Caco-2 (cell line): Measurements from ENCODE around the gene FOXP1. TPM values are rescaled to one million over a fixed set of nuclear protein-coding genes. Genes with fewer than 3 reads are reported as not detected.
A peak's percentile ranks its signal among the peaks of the same experiment; 100 is the strongest.

Source experiments
- BruUV-seq: library from RNA; stranded (reverse); fragments of 400-500 nt; replicated peaks from 2 replicates; lab custom pipeline; 2021; lab: Mats Ljungman, UMichigan
- CTCF ChIA-PET: fragments of 300-600 bp; sonication (Branson Sonifier 250); formaldehyde crosslinking; loops from one replicate; lab custom pipeline; 2022; ENCODE audit warnings: antibody characterized with exemption; lab: Charles Lee
- POLR2A ChIA-PET: fragments of 300-600 bp; sonication (Branson Sonifier 250); formaldehyde crosslinking; loops from one replicate; lab custom pipeline; 2022; ENCODE audit warnings: antibody characterized with exemption; lab: Charles Lee
- DNase-seq, 2 experiments: peaks; one replicate each; pipeline versions ENCODE4 v3.0.0 to v3.0.0-alpha.2; 2020 to 2022
- H3K27me3 ChIP-seq: replicated peaks from 2 replicates; pipeline ENCODE4 v1.6.0; 2011; ENCODE audit warnings: low read length; ENCODE audit not compliant: control insufficient read depth, insufficient read depth
- H3K36me3 ChIP-seq: 2 replicates; pipeline ENCODE4 v1.5.1; 2011; ENCODE audit warnings: low read length; ENCODE audit not compliant: control insufficient read depth, insufficient read depth
- H3K4me1 ChIP-seq: fragments of 250-450 bp; sonication (Bioruptor Pico); 2 replicates; pipeline ENCODE4 v1.5.1; 2020; ENCODE audit warnings: mild to moderate bottlenecking
- H3K4me3 ChIP-seq: 2 replicates; pipeline ENCODE4 v1.5.1; 2011; ENCODE audit warnings: low read depth, mild to moderate bottlenecking, control low read depth, low read length
- H3K9me3 ChIP-seq: fragments of 250-450 bp; sonication (Bioruptor Pico); 2 replicates; pipeline ENCODE4 v1.5.1; 2020; ENCODE audit warnings: mild to moderate bottlenecking, moderate library complexity
- H3K27ac Mint-ChIP-seq: one replicate; pipeline ENCODE4 v1.8.0; 2022; ENCODE audit warnings: mixed read lengths; ENCODE audit not compliant: unreplicated experiment
- H3K27me3 Mint-ChIP-seq: one replicate; pipeline ENCODE4 v1.8.0; 2022; ENCODE audit warnings: mixed read lengths; ENCODE audit not compliant: insufficient read depth, unreplicated experiment
- H3K36me3 Mint-ChIP-seq: one replicate; pipeline ENCODE4 v1.8.0; 2022; ENCODE audit warnings: mild to moderate bottlenecking, mixed read lengths; ENCODE audit not compliant: insufficient read depth, unreplicated experiment
- H3K4me1 Mint-ChIP-seq: one replicate; pipeline ENCODE4 v1.8.0; 2022; ENCODE audit warnings: low read depth, mixed read lengths; ENCODE audit not compliant: unreplicated experiment
- H3K4me3 Mint-ChIP-seq: one replicate; pipeline ENCODE4 v1.8.0; 2022; ENCODE audit warnings: mild to moderate bottlenecking, moderate library complexity, mixed read lengths; ENCODE audit not compliant: unreplicated experiment
- H3K9me3 Mint-ChIP-seq: one replicate; pipeline ENCODE4 v1.8.0; 2022; ENCODE audit warnings: mixed read lengths; ENCODE audit not compliant: unreplicated experiment
- intact Hi-C: fragments of 100-400 bp; cut with micrococcal nuclease; formaldehyde crosslinking; loops from one replicate; pipeline ENCODE4 v1.10.0; 2022; ENCODE audit not compliant: unreplicated experiment
- total RNA-seq: library from RNA; stranded (reverse); gene quantifications from 2 replicates; pipeline ENCODE4 v1.2.3, GENCODE V29; 2022
- TF ChIP-seq, protein P1 (sequence below), 2 experiments: fragments of 200-600 bp in 1 of 2; IDR thresholded peaks; 1 replicate in 1 of 2; 2 replicates in 1 of 2; pipeline versions ENCODE4 v1.5.1 to v1.8.0; 2011 to 2022; ENCODE audit warnings: antibody characterized with exemption in 1 of 2, control low read depth in 1 of 2, inconsistent platforms in 1 of 2, low read depth in 1 of 2, low read length in 1 of 2, mild to moderate bottlenecking in 1 of 2, moderate library complexity in 1 of 2; ENCODE audit not compliant: insufficient read depth in 1 of 2, severe bottlenecking in 1 of 2, unreplicated experiment in 1 of 2

Gene FOXP1
- total RNA-seq, 1 experiment from 2014 or later: 131 TPM

DNA sequence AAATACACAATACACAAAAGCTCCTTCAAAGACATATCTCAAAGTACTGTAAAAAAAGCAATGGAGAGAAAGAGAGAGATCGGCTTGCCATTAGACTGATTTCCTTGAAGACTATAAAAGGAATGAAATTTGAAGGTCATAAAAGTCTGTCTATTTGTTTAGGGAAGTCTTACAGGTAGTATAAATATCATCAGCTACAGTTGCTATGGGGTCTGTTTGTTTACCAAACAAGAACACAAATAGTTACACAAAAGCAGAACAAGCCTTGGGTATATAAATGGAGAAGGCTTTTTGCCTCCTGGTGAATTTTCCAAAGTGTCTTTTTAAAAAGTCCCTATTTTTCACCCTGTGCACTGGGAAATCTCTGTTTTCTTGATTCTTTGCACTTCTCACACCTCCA lies 552.3 kb downstream of the FOXP1 start:
- H3K4me1 Mint-ChIP-seq: peaks cover 11% of the 10 kb centered on the region
- no peak for DNase-seq
- no peaks in the 10 kb centered on the region for H3K9me3 ChIP-seq
- H3K4me3 Mint-ChIP-seq: no peak overlapping the region
- H3K36me3 ChIP-seq: 0 out of 2 replicates have a peak, but pooled peaks cover 4% of the 10 kb centered on the region
- no TSS peak for BruUV-seq
- ChIA-PET CTCF (no interaction called here), POLR2A (no interaction called here)
- H3K27ac Mint-ChIP-seq: peak overlapping the region; percentile 27
- TF ChIP-seq, protein P1, sequence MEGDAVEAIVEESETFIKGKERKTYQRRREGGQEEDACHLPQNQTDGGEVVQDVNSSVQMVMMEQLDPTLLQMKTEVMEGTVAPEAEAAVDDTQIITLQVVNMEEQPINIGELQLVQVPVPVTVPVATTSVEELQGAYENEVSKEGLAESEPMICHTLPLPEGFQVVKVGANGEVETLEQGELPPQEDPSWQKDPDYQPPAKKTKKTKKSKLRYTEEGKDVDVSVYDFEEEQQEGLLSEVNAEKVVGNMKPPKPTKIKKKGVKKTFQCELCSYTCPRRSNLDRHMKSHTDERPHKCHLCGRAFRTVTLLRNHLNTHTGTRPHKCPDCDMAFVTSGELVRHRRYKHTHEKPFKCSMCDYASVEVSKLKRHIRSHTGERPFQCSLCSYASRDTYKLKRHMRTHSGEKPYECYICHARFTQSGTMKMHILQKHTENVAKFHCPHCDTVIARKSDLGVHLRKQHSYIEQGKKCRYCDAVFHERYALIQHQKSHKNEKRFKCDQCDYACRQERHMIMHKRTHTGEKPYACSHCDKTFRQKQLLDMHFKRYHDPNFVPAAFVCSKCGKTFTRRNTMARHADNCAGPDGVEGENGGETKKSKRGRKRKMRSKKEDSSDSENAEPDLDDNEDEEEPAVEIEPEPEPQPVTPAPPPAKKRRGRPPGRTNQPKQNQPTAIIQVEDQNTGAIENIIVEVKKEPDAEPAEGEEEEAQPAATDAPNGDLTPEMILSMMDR (IDR thresholded peaks at IDR 0.05; ENCODE audit: insufficient read depth in 1 of 2, low read depth in 1 of 2, low read length in 1 of 2, severe bottlenecking in 1 of 2, unreplicated experiment in 1 of 2): no peak
- peaks cover 10% of the 10 kb centered on the region; the same call in 1 of the 2 replicates for H3K4me1 ChIP-seq
- no peaks in the 10 kb centered on the region for H3K27me3 ChIP-seq
- intact Hi-C loops: no loop called here
- H3K36me3 Mint-ChIP-seq: peaks cover 77% of the 10 kb centered on the region
- no peaks in the 10 kb centered on the region for H3K27me3 Mint-ChIP-seq
- H3K4me3 ChIP-seq: no peak overlapping the region
- H3K9me3 Mint-ChIP-seq: no peaks in the 10 kb centered on the region

DNA sequence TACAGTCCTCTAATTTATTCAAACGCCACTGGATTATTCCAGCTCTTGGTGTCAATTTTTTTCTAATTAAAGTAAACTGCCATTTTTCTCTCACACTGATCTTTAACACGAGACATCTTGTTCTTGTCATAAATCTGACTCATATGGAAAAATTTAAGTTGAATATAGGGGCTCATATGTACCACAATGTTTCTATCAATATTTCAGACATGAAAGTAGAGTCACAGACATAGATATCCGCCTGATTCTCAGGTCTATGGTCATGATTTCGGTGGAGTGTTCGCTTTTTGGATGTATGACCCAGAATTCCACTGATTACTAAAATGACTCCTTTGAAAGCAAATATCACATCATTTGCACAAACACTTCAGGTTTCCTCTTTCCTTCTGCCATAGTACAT lies 552.8 kb downstream of the FOXP1 start:
- Histone ChIP-seq H3K27me3 (no peaks in the 10 kb centered on the region), H3K4me3 (no peak overlapping the region), H3K4me1 (peaks cover 14% of the 10 kb centered on the region), H3K36me3 (0 out of 2 replicates have a peak, but pooled peaks cover 4% of the 10 kb centered on the region), H3K9me3 (no peaks in the 10 kb centered on the region)
- H3K4me3 Mint-ChIP-seq: no peak overlapping the region
- H3K27ac Mint-ChIP-seq: peak overlapping the region; percentile 65
- peaks cover 73% of the 10 kb centered on the region for H3K36me3 Mint-ChIP-seq
- H3K27me3 Mint-ChIP-seq: no peaks in the 10 kb centered on the region
- TF ChIP-seq, protein P1 (IDR thresholded peaks at IDR 0.05; ENCODE audit: insufficient read depth in 1 of 2, low read depth in 1 of 2, low read length in 1 of 2, severe bottlenecking in 1 of 2, unreplicated experiment in 1 of 2): no peak
- no peak for DNase-seq
- TSS peak; percentile 7 for BruUV-seq
- intact Hi-C loops: no loop called here
- H3K9me3 Mint-ChIP-seq: no peaks in the 10 kb centered on the region
- peaks cover 11% of the 10 kb centered on the region for H3K4me1 Mint-ChIP-seq
- POLR2A ChIA-PET: no interaction called here
- CTCF ChIA-PET: no interaction called here

DNA sequence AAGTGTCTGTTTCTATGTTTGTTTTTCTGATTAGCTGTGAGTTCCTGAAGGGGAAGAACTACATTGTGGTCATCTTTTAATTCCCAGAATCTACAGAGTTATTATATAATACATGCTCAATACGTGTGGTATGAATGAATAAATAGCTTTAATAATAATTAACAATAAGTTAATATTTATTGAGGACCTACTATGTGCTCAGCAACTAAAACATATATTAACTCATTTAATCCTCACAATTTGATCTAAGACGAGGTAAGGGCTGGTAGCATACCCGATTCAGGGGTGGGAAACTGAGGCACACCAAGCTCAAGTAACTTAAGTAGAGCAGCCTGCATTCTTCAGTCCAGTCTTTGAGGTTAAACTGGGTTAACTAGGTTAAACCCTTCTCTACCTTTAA lies 553.8 kb downstream of the FOXP1 start:
- H3K36me3 ChIP-seq: 0 out of 2 replicates have a peak, but pooled peaks cover 4% of the 10 kb centered on the region
- H3K27me3 ChIP-seq: no peaks in the 10 kb centered on the region
- POLR2A ChIA-PET: interaction anchor here (0.6 kb wide), 1 partner anchor 1805 kb away, joined by 4 read pairs; no protein-coding TSS in a partner anchor
- H3K4me1 ChIP-seq: peaks cover 16% of the 10 kb centered on the region
- no peak for DNase-seq
- intact Hi-C loops: no loop called here
- H3K9me3 Mint-ChIP-seq: no peaks in the 10 kb centered on the region
- TF ChIP-seq, protein P1 (IDR thresholded peaks at IDR 0.05; ENCODE audit: insufficient read depth in 1 of 2, low read depth in 1 of 2, low read length in 1 of 2, severe bottlenecking in 1 of 2, unreplicated experiment in 1 of 2): no peak
- CTCF ChIA-PET: no interaction called here
- H3K9me3 ChIP-seq: no peaks in the 10 kb centered on the region
- no peak overlapping the region for H3K4me3 Mint-ChIP-seq
- H3K36me3 Mint-ChIP-seq: peaks cover 63% of the 10 kb centered on the region
- H3K27me3 Mint-ChIP-seq: no peaks in the 10 kb centered on the region
- peaks cover 11% of the 10 kb centered on the region for H3K4me1 Mint-ChIP-seq
- no peak overlapping the region for H3K4me3 ChIP-seq
- H3K27ac Mint-ChIP-seq: no peak overlapping the region
- BruUV-seq: no TSS peak
